Left lung (tissue), 10 donors: Measurements from ENCODE around the gene CALML3. TPM values are rescaled to one million over a fixed set of nuclear protein-coding genes. Genes with fewer than 3 reads are reported as not detected.

ENCODE experiments used
- ATAC-seq: fragments of 200-7000 bp; cut with Tn5 transposase; one replicate; pipeline ENCODE4 v1.9.1; 2020; ENCODE audit warnings: moderate library complexity
- DNase-seq, 4 donors: peaks; one replicate each; pipeline ENCODE4 v3.0.0-alpha.2; 2013 to 2020
- H3K27ac ChIP-seq, 2 donors: fragments of 200-600 bp; sonication (generic) in 1 of 2; one replicate each; pipeline versions ENCODE4 v1.5.0 to v1.8.0; 2020 to 2021
- H3K27me3 ChIP-seq, 2 donors: fragments of 200-600 bp; sonication (generic) in 1 of 2; one replicate each; pipeline versions ENCODE4 v1.5.0 to v1.8.0; 2020 to 2021
- H3K36me3 ChIP-seq, 2 donors: fragments of 200-600 bp; sonication (generic) in 1 of 2; one replicate each; pipeline versions ENCODE4 v1.5.0 to v1.8.0; 2020 to 2021
- H3K4me1 ChIP-seq, 2 donors: fragments of 200-600 bp; one replicate each; pipeline ENCODE4 v1.8.0; 2021
- H3K4me3 ChIP-seq, 2 donors: fragments of 200-600 bp; sonication (generic) in 1 of 2; one replicate each; pipeline versions ENCODE4 v1.5.0 to v1.8.0; 2020 to 2021; ENCODE audit warnings: mild to moderate bottlenecking in 1 of 2
- H3K9me3 ChIP-seq, 2 donors: fragments of 200-600 bp; sonication (generic) in 1 of 2; one replicate each; pipeline versions ENCODE4 v1.5.0 to v1.8.0; 2020 to 2021
- intact Hi-C, 2 donors: fragments of 100-400 bp; cut with DNase I; formaldehyde crosslinking; loops; one replicate each; pipeline versions ENCODE4 v1.11.2 to v1.14.2; 2022
- polyA plus RNA-seq, 6 donors: library from polyadenylated mRNA; unstranded; fragments of 120-200 nt; gene quantifications; one replicate each; pipeline ENCODE4 v1.2.1, GENCODE V29; 2013; ENCODE audit not compliant: insufficient read length in 6 of 6
- total RNA-seq, 2 donors: library from RNA; stranded (reverse); fragmentation: NEBNext Ultra II Directional; extraction: Animal tissue kit (Norgen Biotek cat#: 25700); gene quantifications; one replicate each; pipeline ENCODE4 v1.2.1, GENCODE V29; 2021
- TF ChIP-seq, protein P1 (sequence below), 2 donors: fragments of 200-600 bp; sonication (generic) in 1 of 2; IDR thresholded peaks; one replicate each; pipeline versions ENCODE4 v1.5.0 to v1.8.0; 2021; ENCODE audit warnings: antibody characterized with exemption in 2 of 2
- donor health status: DM: no; HTN: yes; CAD: no.
- donor health status: DM: no; HTN: no; CAD: no.

The CALML3 gene
- total and polyA plus RNA-seq, 8 donors: 0.28 to 0.87 (median 0.64) TPM; not detected in 2

DNA sequence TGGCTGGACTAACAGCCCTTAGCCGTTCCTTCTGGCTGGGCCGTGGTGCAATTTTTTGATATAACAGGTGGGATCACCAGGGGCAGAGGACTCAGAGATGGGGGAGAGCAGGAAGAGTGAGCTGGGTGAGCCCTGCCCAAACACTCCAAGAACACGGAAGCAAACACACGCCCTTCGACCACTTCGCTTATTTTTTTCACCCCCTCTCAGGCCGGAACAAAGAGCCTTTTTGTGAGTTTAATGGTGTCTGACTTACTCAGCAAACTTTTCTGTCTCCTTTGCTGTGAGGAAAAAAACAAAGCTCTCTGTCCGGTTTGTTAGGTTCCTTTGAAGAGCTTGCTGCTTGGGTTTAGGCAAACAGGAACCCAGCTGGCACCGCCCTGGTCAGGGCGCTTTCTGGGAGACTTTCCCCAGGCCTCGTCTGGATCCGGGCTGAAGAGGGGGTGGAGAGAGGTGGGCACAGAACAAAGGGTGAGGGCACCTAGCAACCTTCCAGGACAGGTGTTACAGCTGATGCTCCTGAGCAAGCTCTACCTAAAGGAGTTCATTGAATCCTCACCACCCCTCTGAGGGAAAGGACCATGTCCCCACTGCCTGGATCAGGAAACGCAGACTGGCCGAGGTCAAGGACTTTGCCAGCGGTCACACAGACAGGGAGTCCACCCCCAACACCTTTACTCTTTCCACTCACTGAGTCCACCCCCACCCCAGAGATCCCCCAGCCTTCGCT lies 23.3 kb downstream of the CALML3 start:
- Histone ChIP-seq H3K27ac (peak overlapping the region; percentile 77 to 83), H3K4me3 (peak overlapping the region in 1 of 2 donors; percentile 16), H3K4me1 (peaks cover 32 to 44% of the 10 kb centered on the region in 2 donors), H3K27me3 (no peaks in the 10 kb centered on the region), H3K36me3 (no peaks in the 10 kb centered on the region), H3K9me3 (no peaks in the 10 kb centered on the region)
- TF ChIP-seq, protein P1, sequence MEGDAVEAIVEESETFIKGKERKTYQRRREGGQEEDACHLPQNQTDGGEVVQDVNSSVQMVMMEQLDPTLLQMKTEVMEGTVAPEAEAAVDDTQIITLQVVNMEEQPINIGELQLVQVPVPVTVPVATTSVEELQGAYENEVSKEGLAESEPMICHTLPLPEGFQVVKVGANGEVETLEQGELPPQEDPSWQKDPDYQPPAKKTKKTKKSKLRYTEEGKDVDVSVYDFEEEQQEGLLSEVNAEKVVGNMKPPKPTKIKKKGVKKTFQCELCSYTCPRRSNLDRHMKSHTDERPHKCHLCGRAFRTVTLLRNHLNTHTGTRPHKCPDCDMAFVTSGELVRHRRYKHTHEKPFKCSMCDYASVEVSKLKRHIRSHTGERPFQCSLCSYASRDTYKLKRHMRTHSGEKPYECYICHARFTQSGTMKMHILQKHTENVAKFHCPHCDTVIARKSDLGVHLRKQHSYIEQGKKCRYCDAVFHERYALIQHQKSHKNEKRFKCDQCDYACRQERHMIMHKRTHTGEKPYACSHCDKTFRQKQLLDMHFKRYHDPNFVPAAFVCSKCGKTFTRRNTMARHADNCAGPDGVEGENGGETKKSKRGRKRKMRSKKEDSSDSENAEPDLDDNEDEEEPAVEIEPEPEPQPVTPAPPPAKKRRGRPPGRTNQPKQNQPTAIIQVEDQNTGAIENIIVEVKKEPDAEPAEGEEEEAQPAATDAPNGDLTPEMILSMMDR (IDR thresholded peaks at IDR 0.05): no peak
- DNase-seq: peak; percentile 53 to 84 (median 68)
- intact Hi-C loops: no loop called here
- peak; percentile 55 for ATAC-seq

DNA sequence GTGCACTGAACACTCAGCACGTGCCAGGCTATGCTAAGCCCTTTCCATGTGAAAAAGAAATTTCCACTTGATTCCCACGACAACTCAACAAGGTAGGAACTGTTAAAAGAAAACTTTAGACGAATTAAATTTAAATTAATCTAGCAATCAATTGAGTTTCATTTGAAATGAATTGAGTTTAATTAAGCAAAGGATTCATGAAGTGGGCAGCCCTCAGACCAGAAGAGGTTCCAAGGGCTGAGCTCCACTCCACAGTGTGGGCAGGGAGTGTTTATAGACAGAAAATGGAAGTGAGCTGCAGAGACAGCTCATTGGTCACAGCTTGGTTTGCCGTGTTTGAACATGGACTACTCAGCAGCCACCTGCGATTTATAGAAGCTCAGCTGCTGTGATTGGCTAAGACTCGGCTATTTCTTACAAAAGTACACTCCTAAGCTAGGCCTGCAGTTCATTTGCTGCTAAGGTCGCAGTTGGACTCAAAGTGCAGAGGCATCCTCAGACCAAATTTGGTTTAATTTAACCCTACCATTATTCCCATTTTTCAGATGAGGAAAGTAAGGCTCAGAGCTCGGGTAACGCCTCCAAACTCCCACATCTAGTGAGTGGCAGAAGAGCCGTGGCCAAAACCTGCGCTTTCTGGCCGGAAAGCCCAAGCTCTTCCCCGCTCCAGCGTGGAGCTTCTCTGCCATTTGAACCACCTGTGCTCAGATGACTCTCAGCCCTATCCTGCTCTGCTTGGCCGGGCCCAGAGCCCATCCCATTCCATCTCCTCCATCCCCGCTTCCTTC lies 24.9 kb downstream of the CALML3 start:
- Histone ChIP-seq H3K27ac (no peak overlapping the region), H3K36me3 (no peaks in the 10 kb centered on the region), H3K27me3 (no peaks in the 10 kb centered on the region), H3K4me1 (peaks cover 32 to 43% of the 10 kb centered on the region in 2 donors), H3K4me3 (no peak overlapping the region), H3K9me3 (no peaks in the 10 kb centered on the region)
- DNase-seq (peak in 2 of 4 donors; percentile 19 to 43), ATAC-seq (no peak)
- intact Hi-C loops: no loop called here
- TF ChIP-seq, protein P1 (IDR thresholded peaks at IDR 0.05): no peak

DNA sequence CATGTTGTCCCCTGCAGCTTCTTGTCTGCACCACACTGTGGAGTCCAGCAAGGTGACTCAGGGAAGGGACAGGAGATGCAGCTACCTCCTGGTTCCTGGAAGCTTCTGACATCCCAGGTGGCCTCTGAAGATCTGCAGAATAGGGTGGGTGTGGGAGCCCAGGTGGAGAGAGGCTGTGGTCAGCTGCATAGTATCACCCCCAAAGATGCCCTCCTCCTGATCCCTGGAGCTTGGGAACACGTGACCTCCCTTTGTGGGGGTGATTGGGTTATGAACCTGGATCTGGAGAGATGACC lies 25.4 kb downstream of the CALML3 start:
- Histone ChIP-seq H3K4me1 (peaks cover 32 to 38% of the 10 kb centered on the region in 2 donors), H3K27me3 (no peaks in the 10 kb centered on the region)

DNA sequence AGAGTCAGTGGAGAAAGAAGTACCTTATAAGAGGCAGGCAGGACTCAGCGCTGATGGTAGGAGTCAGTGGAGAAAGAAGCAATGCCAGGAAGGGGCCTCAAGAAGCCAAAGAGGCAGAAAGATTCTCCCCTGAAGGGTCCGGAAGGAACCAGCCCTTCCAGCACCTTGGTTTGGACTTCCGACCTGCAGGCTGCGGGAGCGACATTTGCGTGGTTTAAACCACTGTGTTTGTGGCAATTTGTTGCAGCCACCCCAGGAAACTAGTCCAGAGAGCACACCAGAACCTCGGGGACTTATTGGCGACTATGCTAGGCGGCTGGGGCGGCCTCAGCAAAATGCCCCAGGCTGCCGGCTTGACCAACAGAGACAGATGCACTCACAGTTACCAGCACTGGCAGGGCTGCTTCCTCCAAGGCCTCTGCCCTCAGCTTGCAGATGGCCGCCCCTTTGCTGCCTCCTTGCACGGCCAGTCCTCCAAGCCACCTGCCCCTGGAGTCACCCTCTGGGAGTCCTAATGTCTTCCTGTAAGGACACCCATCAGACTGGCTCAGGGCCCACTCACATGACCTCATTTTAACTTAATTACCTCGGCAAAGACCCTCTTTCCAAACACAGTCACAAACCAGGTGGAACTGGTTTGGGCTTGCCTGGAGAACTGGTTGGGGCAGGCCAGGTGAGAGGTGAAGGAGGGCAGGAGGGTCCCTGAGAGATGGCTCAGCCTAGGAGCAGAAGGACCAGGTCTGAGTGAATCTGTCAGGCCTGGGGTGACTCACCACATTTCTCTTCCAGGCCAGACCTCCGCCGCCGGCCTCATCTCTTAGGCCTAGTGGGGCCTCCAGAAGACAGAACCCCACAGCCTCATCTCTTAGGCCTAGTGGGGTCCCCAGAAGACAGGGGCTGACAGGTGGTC lies 26.1 kb downstream of the CALML3 start:
- Histone ChIP-seq H3K27ac (no peak overlapping the region), H3K36me3 (no peaks in the 10 kb centered on the region), H3K9me3 (no peaks in the 10 kb centered on the region), H3K4me1 (peaks cover 26 to 32% of the 10 kb centered on the region in 2 donors), H3K4me3 (no peak overlapping the region), H3K27me3 (no peaks in the 10 kb centered on the region)
- ATAC-seq: no peak
- DNase-seq: peak in 2 of 4 donors; percentile 22 to 62
- TF ChIP-seq, protein P1 (IDR thresholded peaks at IDR 0.05): no peak
- intact Hi-C loops: no loop called here

More for the DNA sequence above, 25.4 kb downstream of the CALML3 start:
- ATAC-seq (no peak), DNase-seq (peak in 1 of 4 donors; percentile 13)
- TF ChIP-seq, protein P1 (IDR thresholded peaks at IDR 0.05): no peak
- Histone ChIP-seq H3K9me3 (no peaks in the 10 kb centered on the region), H3K4me3 (no peak overlapping the region), H3K27ac (no peak overlapping the region), H3K36me3 (no peaks in the 10 kb centered on the region)
- intact Hi-C loops: no loop called here
